CD14-positive monocyte (primary cell): ENCODE measurements around the gene PAMR1. TPM values are rescaled to one million over a fixed set of nuclear protein-coding genes. Genes with fewer than 3 reads are reported as not detected.

ENCODE experiments used
- DNase-seq, 3 donors: peaks; one replicate each; pipeline ENCODE4 v3.0.0-alpha.2; 2011 to 2022
- H2AFZ ChIP-seq: 2 replicates; pipeline ENCODE4 v1.6.0; 2012; ENCODE audit warnings: mild to moderate bottlenecking, low read depth, low read length, inconsistent platforms; ENCODE audit not compliant: insufficient read depth, poor library complexity, severe bottlenecking
- H3K27ac ChIP-seq, 2 donors: 1 replicate in 1 of 2; 2 replicates in 1 of 2; pipeline ENCODE4 v1.5.1; 2012 to 2013; ENCODE audit warnings: low read length in 2 of 2, control low read depth in 1 of 2, inconsistent platforms in 1 of 2, low read depth in 1 of 2, mild to moderate bottlenecking in 1 of 2
- H3K27me3 ChIP-seq, 2 donors: one replicate each; pipeline versions ENCODE4 v1.6.0 to v1.6.1; 2011 to 2013; ENCODE audit warnings: low read length in 2 of 2; ENCODE audit not compliant: control insufficient read depth in 2 of 2, insufficient read depth in 2 of 2
- H3K36me3 ChIP-seq, 2 donors: replicated peaks in 1 of 2; 1 replicate in 1 of 2; 2 replicates in 1 of 2; pipeline versions ENCODE4 v1.5.1 to v1.6.1; 2012 to 2013; ENCODE audit warnings: low read length in 2 of 2, control low read depth in 1 of 2, inconsistent platforms in 1 of 2, mild to moderate bottlenecking in 1 of 2; ENCODE audit not compliant: insufficient read depth in 2 of 2, control insufficient read depth in 1 of 2
- H3K4me1 ChIP-seq, 2 donors: 1 replicate in 1 of 2; 2 replicates in 1 of 2; pipeline versions ENCODE4 v1.5.1 to v1.6.1; 2012 to 2013; ENCODE audit warnings: low read length in 2 of 2, control low read depth in 1 of 2, inconsistent platforms in 1 of 2, mild to moderate bottlenecking in 1 of 2, moderate library complexity in 1 of 2; ENCODE audit not compliant: insufficient read depth in 2 of 2, control insufficient read depth in 1 of 2
- H3K4me2 ChIP-seq: replicated peaks from 2 replicates; pipeline ENCODE3; 2012; ENCODE audit warnings: low read length, moderate library complexity, mild to moderate bottlenecking; ENCODE audit not compliant: poor library complexity, severe bottlenecking; ENCODE audit errors: extremely low read depth
- H3K4me3 ChIP-seq, 3 experiments: fragments of 200-600 bp in 1 of 3; sonication (generic) in 1 of 3; replicated peaks in 1 of 3; 1 replicate in 2 of 3; 2 replicates in 1 of 3; pipeline ENCODE4 v1.5.1; 2011 to 2013; ENCODE audit warnings: low read length in 3 of 3, mild to moderate bottlenecking in 3 of 3, control low read depth in 2 of 3, low read depth in 2 of 3, inconsistent platforms in 1 of 3, moderate library complexity in 1 of 3
- H3K79me2 ChIP-seq: 2 replicates; pipeline ENCODE4 v1.6.0; 2012; ENCODE audit warnings: mild to moderate bottlenecking, control low read depth, inconsistent platforms, low read length, moderate library complexity; ENCODE audit not compliant: insufficient read depth
- H3K9ac ChIP-seq: 2 replicates; pipeline ENCODE4 v1.6.0; 2017; ENCODE audit warnings: low read length, mild to moderate bottlenecking; ENCODE audit not compliant: insufficient read depth, poor library complexity, severe bottlenecking
- H3K9me3 ChIP-seq, 2 donors: replicated peaks in 1 of 2; 1 replicate in 1 of 2; 2 replicates in 1 of 2; pipeline versions ENCODE4 v1.5.1 to v1.6.1; 2012 to 2013; ENCODE audit warnings: low read length in 2 of 2, control low read depth in 1 of 2; ENCODE audit not compliant: control insufficient read depth in 1 of 2, insufficient read depth in 1 of 2
- H4K20me1 ChIP-seq: 2 replicates; pipeline ENCODE4 v1.6.0; 2012; ENCODE audit warnings: mild to moderate bottlenecking, low read length, control low read depth, moderate library complexity; ENCODE audit not compliant: insufficient read depth
- H3K27ac Mint-ChIP-seq, 7 donors: one replicate each; pipeline ENCODE4 v1.8.0; 2020; ENCODE audit warnings: mild to moderate bottlenecking in 7 of 7, mixed read lengths in 7 of 7, moderate library complexity in 6 of 7, inconsistent platforms in 2 of 7
- H3K27me3 Mint-ChIP-seq, 3 donors: one replicate each; pipeline ENCODE4 v1.8.0; 2021 to 2022; ENCODE audit warnings: low read depth in 3 of 3, mild to moderate bottlenecking in 3 of 3, mixed read lengths in 3 of 3, moderate library complexity in 3 of 3, inconsistent platforms in 1 of 3
- H3K36me3 Mint-ChIP-seq, 2 donors: one replicate each; pipeline ENCODE4 v1.8.0; 2020; ENCODE audit warnings: mixed read lengths in 2 of 2, inconsistent platforms in 1 of 2, mild to moderate bottlenecking in 1 of 2
- H3K4me1 Mint-ChIP-seq: one replicate; pipeline ENCODE4 v1.8.0; 2020; ENCODE audit warnings: mild to moderate bottlenecking, mixed read lengths
- H3K4me3 Mint-ChIP-seq, 2 donors: one replicate each; pipeline ENCODE4 v1.8.0; 2020; ENCODE audit warnings: mild to moderate bottlenecking in 2 of 2, mixed read lengths in 2 of 2, moderate library complexity in 1 of 2
- H3K9me3 Mint-ChIP-seq, 7 donors: one replicate each; pipeline ENCODE4 v1.8.0; 2020 to 2022; ENCODE audit warnings: mixed read lengths in 7 of 7, mild to moderate bottlenecking in 6 of 7, moderate library complexity in 6 of 7, inconsistent platforms in 2 of 7
- WGBS: methylation state at CpG from one replicate; pipeline ENCODE4 v1.1.5; 2013; ENCODE audit warnings: missing lambda C conversion rate; ENCODE audit not compliant: insufficient coverage; 5-methylcytosine and 5-hydroxymethylcytosine counted together
- intact Hi-C, 2 donors: fragments of 100-400 bp; cut with micrococcal nuclease; formaldehyde crosslinking; loops; one replicate each; pipeline versions ENCODE4 v1.15.0 to v1.15.1; 2023
- polyA plus RNA-seq, 3 donors: library from polyadenylated mRNA; depleted of rRNA in 1 of 3; unstranded in 2 of 3; stranded (reverse) in 1 of 3; fragments of 300-500 nt in 2 of 3; fragments of >200 nt in 1 of 3; fragmentation: Illumina TruSeq in 2 of 3; gene quantifications; 1 replicate in 2 of 3; 2 replicates in 1 of 3; pipeline ENCODE4 v1.2.3, GENCODE V29; 2012 to 2021
- TF ChIP-seq, protein P1 (sequence below): fragments of 200-600 bp; IDR thresholded peaks from one replicate; pipeline ENCODE4 v1.8.0; 2022; ENCODE audit warnings: antibody characterized with exemption, mild to moderate bottlenecking

Gene PAMR1
- polyA plus RNA-seq, 3 donors: not detected

DNA sequence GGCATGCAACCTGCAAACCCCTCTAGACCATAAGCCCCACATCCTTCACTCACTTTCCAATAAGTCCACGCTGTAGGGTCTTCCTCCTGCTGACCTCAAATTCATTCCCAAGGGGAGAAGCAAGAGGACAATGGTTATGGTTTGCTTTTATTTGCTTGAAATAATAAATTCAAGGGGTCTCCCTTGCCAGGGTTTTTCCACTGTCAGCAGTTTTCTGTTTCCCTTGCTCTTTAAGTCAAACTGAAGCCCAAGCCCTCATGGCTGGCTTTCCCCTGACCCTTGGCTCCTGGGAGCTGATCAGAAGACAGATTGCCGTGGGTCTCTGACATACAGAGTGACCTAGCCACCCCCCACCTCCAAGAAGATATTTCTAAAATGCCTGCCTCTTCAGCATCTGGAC lies 109.9 kb downstream of the PAMR1 start:
- Histone ChIP-seq H3K4me2 (no peak overlapping the region), H3K4me3 (no peak overlapping the region), H4K20me1 (no peaks in the 10 kb centered on the region), H3K4me1 (peaks cover 11 to 18% of the 10 kb centered on the region in 2 donors), H3K79me2 (no peaks in the 10 kb centered on the region), H3K36me3 (no peaks in the 10 kb centered on the region), H3K27me3 (peaks cover 64 to 78% of the 10 kb centered on the region in 2 donors), H3K9ac (no peak overlapping the region), H3K27ac (no peak overlapping the region), H3K9me3 (peaks cover 3% of the 10 kb centered on the region in 2 donors), H2AFZ (no peak overlapping the region)
- Mint-ChIP-seq H3K27me3 (peaks cover 60 to 90% (median 69%) of the 10 kb centered on the region in 3 donors), H3K9me3 (peaks cover 0 to 9% (median 3%) of the 10 kb centered on the region in 7 donors), H3K4me3 (peak overlapping the region in 1 of 2 donors; percentile 64), H3K27ac (peak overlapping the region in 1 of 7 donors; percentile 20), H3K4me1 (peaks cover 15% of the 10 kb centered on the region), H3K36me3 (peaks cover 0 to 3% of the 10 kb centered on the region in 2 donors)
- WGBS: 67% methylated on average over 1 of the region's 2 CpGs
- DNase-seq: no peak
- intact Hi-C loops: no loop called here
- TF ChIP-seq, protein P1, sequence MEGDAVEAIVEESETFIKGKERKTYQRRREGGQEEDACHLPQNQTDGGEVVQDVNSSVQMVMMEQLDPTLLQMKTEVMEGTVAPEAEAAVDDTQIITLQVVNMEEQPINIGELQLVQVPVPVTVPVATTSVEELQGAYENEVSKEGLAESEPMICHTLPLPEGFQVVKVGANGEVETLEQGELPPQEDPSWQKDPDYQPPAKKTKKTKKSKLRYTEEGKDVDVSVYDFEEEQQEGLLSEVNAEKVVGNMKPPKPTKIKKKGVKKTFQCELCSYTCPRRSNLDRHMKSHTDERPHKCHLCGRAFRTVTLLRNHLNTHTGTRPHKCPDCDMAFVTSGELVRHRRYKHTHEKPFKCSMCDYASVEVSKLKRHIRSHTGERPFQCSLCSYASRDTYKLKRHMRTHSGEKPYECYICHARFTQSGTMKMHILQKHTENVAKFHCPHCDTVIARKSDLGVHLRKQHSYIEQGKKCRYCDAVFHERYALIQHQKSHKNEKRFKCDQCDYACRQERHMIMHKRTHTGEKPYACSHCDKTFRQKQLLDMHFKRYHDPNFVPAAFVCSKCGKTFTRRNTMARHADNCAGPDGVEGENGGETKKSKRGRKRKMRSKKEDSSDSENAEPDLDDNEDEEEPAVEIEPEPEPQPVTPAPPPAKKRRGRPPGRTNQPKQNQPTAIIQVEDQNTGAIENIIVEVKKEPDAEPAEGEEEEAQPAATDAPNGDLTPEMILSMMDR: no peak

- Mint-ChIP-seq H3K36me3 (peaks cover 0 to 3% of the 10 kb centered on the region in 2 donors), H3K27me3 (peaks cover 54 to 84% (median 66%) of the 10 kb centered on the region in 3 donors), H3K4me1 (peaks cover 10% of the 10 kb centered on the region), H3K9me3 (peaks cover 0 to 4% (median 0%) of the 10 kb centered on the region in 7 donors), H3K4me3 (no peak overlapping the region), H3K27ac (no peak overlapping the region)
- Histone ChIP-seq H3K4me2 (no peak overlapping the region), H3K9me3 (peaks cover 3% of the 10 kb centered on the region in 2 donors), H3K27ac (no peak overlapping the region), H4K20me1 (no peaks in the 10 kb centered on the region), H2AFZ (no peak overlapping the region), H3K27me3 (peaks cover 57 to 73% of the 10 kb centered on the region in 2 donors), H3K4me3 (no peak overlapping the region), H3K4me1 (peaks cover 6 to 13% of the 10 kb centered on the region in 2 donors), H3K9ac (no peak overlapping the region), H3K36me3 (no peaks in the 10 kb centered on the region), H3K79me2 (no peaks in the 10 kb centered on the region)
- TF ChIP-seq, protein P1: no peak
- no CpG with 5 or more reads among the region's 2 CpGs for WGBS
- DNase-seq: no peak
- intact Hi-C loops: no loop called here
Observed at GRCh38 chr11:35414776-35415175, 110.6 kb downstream of the PAMR1 start.
